ENCODE results near the gene TPTE2. TPM values are rescaled to one million over a fixed set of nuclear protein-coding genes. Genes with fewer than 3 reads are reported as not detected.

Gene TPTE2
- total and polyA plus RNA-seq, 9 of the 15 experiments (the other 6 are each of a cell fraction or from before 2014, with no cell fraction given), result not detected

DNA sequence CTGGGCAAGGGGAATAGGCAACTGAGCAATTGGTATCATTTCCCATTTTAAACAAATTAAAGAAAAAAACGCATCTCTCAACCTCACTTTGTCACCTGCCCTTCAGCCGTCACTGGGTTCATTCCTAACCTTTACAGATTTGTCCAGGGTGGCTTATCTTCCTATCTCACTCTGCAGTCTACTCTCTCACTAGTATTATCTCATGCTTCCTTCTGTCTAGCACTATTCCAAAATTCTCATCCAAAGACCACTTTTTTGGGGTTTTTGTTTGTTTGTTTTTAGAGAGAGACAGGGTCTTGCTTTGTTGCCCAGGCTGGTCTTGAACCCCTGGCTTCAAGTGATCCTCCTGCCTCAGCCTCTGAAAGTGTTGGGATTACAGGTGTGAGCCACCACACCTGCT is 45.4 kb upstream of the TPTE2 start:
- Histone ChIP-seq H3K36me3 (ENCODE audit: control insufficient read depth, insufficient read depth, low read length) (peaks cover 7% of the 10 kb centered on the region; the same call in 2 of the 3 replicates), H3K9me1 (ENCODE audit: control insufficient read depth, insufficient read depth, low read length) (no peaks in the 10 kb centered on the region), H3K27ac (ENCODE audit: extremely low read depth, low read depth, low read length) (no peak overlapping the region), H4K20me1 (replicated peaks; ENCODE audit: control insufficient read depth, insufficient read depth, low read length) (no peaks in the 10 kb centered on the region), H3K27me3 (ENCODE audit: control insufficient read depth in 2 of 2, insufficient read depth in 2 of 2, low read length in 2 of 2) (no peaks in the 10 kb centered on the region), H3K9ac (ENCODE audit: insufficient read depth in 1 of 2, low read depth in 2 of 2, low read length in 2 of 2) (no peak overlapping the region), H3K9me3 (replicated peaks; ENCODE audit: control insufficient read depth, insufficient read depth, low read depth, low read length) (peaks cover 3% of the 10 kb centered on the region; the same call in 1 of the 2 replicates), H3K4me3 (no peak overlapping the region), H3K79me2 (ENCODE audit: control insufficient read depth, insufficient read depth, low read length) (peaks cover 47% of the 10 kb centered on the region), H3K4me2 (ENCODE audit: insufficient read depth, low read length) (no peak overlapping the region), H3K4me1 (replicated peaks in 1 of 2; ENCODE audit: control insufficient read depth in 2 of 2, insufficient read depth in 2 of 2, low read length in 2 of 2) (peaks cover 0 to 8% of the 10 kb centered on the region in 2 experiments; a peak in 3 of 5 replicates), H2AFZ (ENCODE audit: low read depth, low read length) (no peak overlapping the region)
- POLR2A ChIA-PET, result no interaction called here
- no peak for DNase-seq (ENCODE audit: extremely low read depth in 1 of 4, low spot score in 3 of 4)
- CTCF ChIA-PET (ENCODE audit: low intra/inter-chr PET ratio), result no interaction called here
- ATAC-seq, result no peak
- intact Hi-C loops (cut with micrococcal nuclease), result no loop called here
- 0% methylated on average over 2 of the region's 2 CpGs for WGBS (ENCODE audit: insufficient coverage, low coverage, missing lambda C conversion rate)
- in situ Hi-C loops (cut with MboI), result no loop called here
- BruUV-seq (replicated peaks), result no TSS peak
- FAIRE-seq, result no peak
- peak; percentile 58 for TF ChIP-seq CBFA2T3 (IDR thresholded peaks at IDR 0.05)
- peak; percentile 55 for TF ChIP-seq TAL1 (IDR thresholded peaks at IDR 0.05)
- TF ChIP-seq POLR2G (IDR thresholded peaks at IDR 0.05; ENCODE audit: low read depth, low read length), result no peak
- no peak for TF ChIP-seq ZNF431 (CRISPR knock-in tag; IDR thresholded peaks at IDR 0.05)
- TF ChIP-seq ARID1B (IDR thresholded peaks at IDR 0.05), result 0 out of 2 replicates have a peak, but pooled peaks have one; percentile 20
- TF ChIP-seq EZH2 (IDR thresholded peaks at IDR 0.05; ENCODE audit: borderline replicate concordance, low read depth, low read length), result no peak
- 0 out of 2 replicates have a peak, but pooled peaks have one; percentile 25 for TF ChIP-seq TCF3 (CRISPR knock-in tag; IDR thresholded peaks at IDR 0.05)
- TF ChIP-seq CSDE1 (IDR thresholded peaks at IDR 0.05), result no peak
- TF ChIP-seq ILF3 (IDR thresholded peaks at IDR 0.05; ENCODE audit: borderline replicate concordance), result no peak
- TF ChIP-seq PURB (CRISPR knock-in tag; IDR thresholded peaks at IDR 0.05; ENCODE audit: low read depth), result no peak
- no peak for TF ChIP-seq TAF9B (IDR thresholded peaks at IDR 0.05; ENCODE audit: partially characterized antibody)
- TF ChIP-seq, protein P1, sequence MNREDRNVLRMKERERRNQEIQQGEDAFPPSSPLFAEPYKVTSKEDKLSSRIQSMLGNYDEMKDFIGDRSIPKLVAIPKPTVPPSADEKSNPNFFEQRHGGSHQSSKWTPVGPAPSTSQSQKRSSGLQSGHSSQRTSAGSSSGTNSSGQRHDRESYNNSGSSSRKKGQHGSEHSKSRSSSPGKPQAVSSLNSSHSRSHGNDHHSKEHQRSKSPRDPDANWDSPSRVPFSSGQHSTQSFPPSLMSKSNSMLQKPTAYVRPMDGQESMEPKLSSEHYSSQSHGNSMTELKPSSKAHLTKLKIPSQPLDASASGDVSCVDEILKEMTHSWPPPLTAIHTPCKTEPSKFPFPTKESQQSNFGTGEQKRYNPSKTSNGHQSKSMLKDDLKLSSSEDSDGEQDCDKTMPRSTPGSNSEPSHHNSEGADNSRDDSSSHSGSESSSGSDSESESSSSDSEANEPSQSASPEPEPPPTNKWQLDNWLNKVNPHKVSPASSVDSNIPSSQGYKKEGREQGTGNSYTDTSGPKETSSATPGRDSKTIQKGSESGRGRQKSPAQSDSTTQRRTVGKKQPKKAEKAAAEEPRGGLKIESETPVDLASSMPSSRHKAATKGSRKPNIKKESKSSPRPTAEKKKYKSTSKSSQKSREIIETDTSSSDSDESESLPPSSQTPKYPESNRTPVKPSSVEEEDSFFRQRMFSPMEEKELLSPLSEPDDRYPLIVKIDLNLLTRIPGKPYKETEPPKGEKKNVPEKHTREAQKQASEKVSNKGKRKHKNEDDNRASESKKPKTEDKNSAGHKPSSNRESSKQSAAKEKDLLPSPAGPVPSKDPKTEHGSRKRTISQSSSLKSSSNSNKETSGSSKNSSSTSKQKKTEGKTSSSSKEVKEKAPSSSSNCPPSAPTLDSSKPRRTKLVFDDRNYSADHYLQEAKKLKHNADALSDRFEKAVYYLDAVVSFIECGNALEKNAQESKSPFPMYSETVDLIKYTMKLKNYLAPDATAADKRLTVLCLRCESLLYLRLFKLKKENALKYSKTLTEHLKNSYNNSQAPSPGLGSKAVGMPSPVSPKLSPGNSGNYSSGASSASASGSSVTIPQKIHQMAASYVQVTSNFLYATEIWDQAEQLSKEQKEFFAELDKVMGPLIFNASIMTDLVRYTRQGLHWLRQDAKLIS (CRISPR knock-in tag; IDR thresholded peaks at IDR 0.05), result no peak
- TF ChIP-seq ETV5 (CRISPR knock-in tag; IDR thresholded peaks at IDR 0.05; ENCODE audit: low read depth), result no peak
- TF ChIP-seq HNRNPK (IDR thresholded peaks at IDR 0.05; ENCODE audit: low read depth, low read length, poor library complexity, severe bottlenecking), result no peak
- 0 out of 2 replicates have a peak, but pooled peaks have one; percentile 21 for TF ChIP-seq ESRRA (IDR thresholded peaks at IDR 0.05; ENCODE audit: borderline replicate concordance, low read depth)

Measured in K562 (cell line).